Ishikawa (cell line): ENCODE data around the gene TBC1D1.

Source experiments
- CEBPB ChIP-seq: IDR thresholded peaks from 2 replicates; pipeline ENCODE4 v1.6.1; 2012
- CREB1 ChIP-seq: IDR thresholded peaks from 2 replicates; pipeline ENCODE4 v1.6.1; 2012; ENCODE audit warnings: low read depth
- EGR1 ChIP-seq: IDR thresholded peaks from 2 replicates; pipeline ENCODE4 v1.6.1; 2012
- EP300 ChIP-seq: IDR thresholded peaks from 2 replicates; pipeline ENCODE4 v1.6.1; 2012; ENCODE audit warnings: borderline replicate concordance
- FOXM1 ChIP-seq: IDR thresholded peaks from 2 replicates; pipeline ENCODE4 v1.6.1; 2012; ENCODE audit warnings: low read depth, borderline replicate concordance
- MAX ChIP-seq: IDR thresholded peaks from 2 replicates; pipeline ENCODE4 v1.6.1; 2012
- NFIC ChIP-seq: IDR thresholded peaks from 2 replicates; pipeline ENCODE4 v1.6.1; 2012
- RAD21 ChIP-seq: IDR thresholded peaks from 2 replicates; pipeline ENCODE4 v1.6.1; 2012; ENCODE audit warnings: low read depth
- REST ChIP-seq: IDR thresholded peaks from 2 replicates; pipeline ENCODE4 v1.6.1; 2012; ENCODE audit warnings: low read depth, mild to moderate bottlenecking
- TAF1 ChIP-seq: IDR thresholded peaks from 2 replicates; pipeline ENCODE4 v1.6.1; 2012; ENCODE audit warnings: low read depth, mild to moderate bottlenecking
- TCF12 ChIP-seq: IDR thresholded peaks from 2 replicates; pipeline ENCODE4 v1.6.1; 2012; ENCODE audit warnings: low read depth
- TEAD4 ChIP-seq: IDR thresholded peaks from 2 replicates; pipeline ENCODE4 v1.6.1; 2012
- USF1 ChIP-seq: IDR thresholded peaks from 2 replicates; pipeline ENCODE4 v1.6.1; 2012
- YY1 ChIP-seq: IDR thresholded peaks from 2 replicates; pipeline ENCODE4 v1.6.1; 2012; ENCODE audit warnings: low read depth
- ZBTB7A ChIP-seq: IDR thresholded peaks from 2 replicates; pipeline ENCODE4 v1.6.1; 2012; ENCODE audit warnings: low read depth

The TBC1D1 gene

GRCh38 chr4:37896206-37896860 is 5.4 kb downstream of the TBC1D1 start:
- no peak for TF ChIP-seq TAF1
- TF ChIP-seq CREB1, result no peak
- no peak for TF ChIP-seq REST
- no peak for TF ChIP-seq TCF12
- no peak for TF ChIP-seq RAD21
- no peak for TF ChIP-seq EGR1
- no peak for TF ChIP-seq YY1
- TF ChIP-seq MAX, result no peak
- TF ChIP-seq CEBPB, result no peak
- no peak for TF ChIP-seq EP300
- TF ChIP-seq ZBTB7A, result no peak
- no peak for TF ChIP-seq FOXM1
- TF ChIP-seq NFIC, result no peak
- TF ChIP-seq TEAD4, result no peak
- TF ChIP-seq USF1, result no peak

GRCh38 chr4:37902212-37902611 is 11.3 kb downstream of the TBC1D1 start:
- TF ChIP-seq REST, result no peak
- no peak for TF ChIP-seq YY1
- TF ChIP-seq ZBTB7A, result no peak
- no peak for TF ChIP-seq CREB1

- TF ChIP-seq YY1, result no peak
- TF ChIP-seq FOXM1, result no peak
- no peak for TF ChIP-seq ZBTB7A
- TF ChIP-seq RAD21, result no peak
- no peak for TF ChIP-seq CEBPB
- TF ChIP-seq REST, result no peak
- TF ChIP-seq TCF12, result no peak
- TF ChIP-seq MAX, result no peak
- TF ChIP-seq USF1, result no peak
- TF ChIP-seq EGR1, result no peak
- no peak for TF ChIP-seq CREB1
- no peak for TF ChIP-seq TAF1
- TF ChIP-seq TEAD4, result no peak
These were observed 12.1 kb downstream of the TBC1D1 start for GRCh38 chr4:37902738-37903693.

GRCh38 chr4:37903901-37904300 is 13.0 kb downstream of the TBC1D1 start:
- TF ChIP-seq TAF1 (no peak), TCF12 (no peak), YY1 (no peak), RAD21 (no peak), ZBTB7A (no peak), MAX (no peak), CEBPB (no peak)
